Fibroblast of lung (primary cell): ENCODE data around the gene HBA1.

Experiments used
- CTCF ChIP-seq, 2 donors: IDR thresholded peaks in 1 of 2; conservative IDR thresholded peaks in 1 of 2; 1 replicate in 1 of 2; 2 replicates in 1 of 2; pipeline ENCODE4 v1.5.1; 2011 to 2012; ENCODE audit warnings: low read length in 2 of 2, control low read depth in 1 of 2, inconsistent platforms in 1 of 2, low read depth in 1 of 2, mild to moderate bottlenecking in 1 of 2
- EZH2 ChIP-seq: IDR thresholded peaks from 2 replicates; pipeline ENCODE4 v1.5.1; 2012; ENCODE audit warnings: low read length, control low read depth, mild to moderate bottlenecking; ENCODE audit errors: missing control alignments

DNA sequence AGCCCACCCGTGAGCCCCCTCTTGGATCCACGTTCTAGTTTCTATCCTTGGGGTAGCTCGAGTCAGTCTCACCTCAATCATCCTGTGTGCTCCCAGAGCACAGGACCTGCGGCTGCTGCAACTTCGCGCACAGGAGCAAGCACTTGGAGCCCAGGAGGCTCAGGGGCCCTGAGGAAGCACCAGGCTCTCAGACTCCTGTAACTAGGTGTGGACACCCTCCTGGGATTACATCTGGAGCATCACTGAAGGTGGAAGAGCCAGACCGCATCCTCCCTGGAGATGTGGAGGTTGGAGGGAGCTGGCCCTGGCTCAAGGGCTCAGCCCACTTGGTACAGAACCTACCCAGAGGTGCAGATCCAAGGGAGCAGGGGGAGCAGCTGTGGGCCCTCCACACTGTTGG, 6.5 kb downstream of the HBA1 start:
- TF ChIP-seq EZH2 (no peak), CTCF (conservative IDR thresholded peaks at IDR 0.05 in 1 of 2, IDR thresholded peaks at IDR 0.05 in 1 of 2; ENCODE audit: low read depth in 1 of 2, low read length in 2 of 2) (no peak)
